HepG2 (cell line): ENCODE measurements around the gene SLC41A1. TPM values are rescaled to one million over a fixed set of nuclear protein-coding genes. Genes with fewer than 3 reads are reported as not detected.

Experiments
- ATAC-seq: fragments of 200-7000 bp; cut with Tn5 transposase; 3 replicates; pipeline ENCODE4 v1.9.1; 2020; ENCODE audit warnings: mild to moderate bottlenecking, moderate library complexity
- BruUV-seq: library from RNA; stranded (reverse); fragments of 400-500 nt; replicated peaks from 2 replicates; lab custom pipeline; 2021; lab: Mats Ljungman, UMichigan
- CTCF ChIA-PET: fragments of 300-600 bp; formaldehyde crosslinking; extraction: SDS; loops from one replicate; lab custom pipeline; 2021; ENCODE audit warnings: low total read pairs, inconsistent platforms, low intra/inter-chr PET ratio; lab: Yijun Ruan, JAX
- POLR2A ChIA-PET: fragments of 350-600 bp; sonication (Branson Sonifier 250); formaldehyde crosslinking; loops from one replicate; lab custom pipeline; 2020; ENCODE audit warnings: antibody characterized with exemption, inconsistent platforms; lab: Yijun Ruan, JAX
- DNase-seq: peaks from one replicate; pipeline ENCODE4 v3.0.0-alpha.2; 2015; ENCODE audit warnings: low spot score
- FAIRE-seq: peaks from 3 replicates; lab custom pipeline; 2011; peaks lifted over from hg19 to GRCh38; lab: Jason Lieb, UNC
- H2AFZ ChIP-seq: one replicate; pipeline ENCODE4 v1.6.1; 2011; ENCODE audit warnings: low read length, inconsistent platforms
- H3K27ac ChIP-seq: fragments of 300-600 bp; 3 replicates; pipeline ENCODE4 v1.8.0; 2011; ENCODE audit warnings: mixed run types, mild to moderate bottlenecking, mixed read lengths, low read length, inconsistent platforms; ENCODE audit not compliant: insufficient read depth; ENCODE audit errors: extremely low read length
- H3K27me3 ChIP-seq, 2 experiments: fragments of 200-600 bp in 1 of 2; 2 replicates in 1 of 2; 3 replicates in 1 of 2; pipeline versions ENCODE4 v1.6.0 to v1.8.0; 2011; ENCODE audit warnings: low read length in 2 of 2, mild to moderate bottlenecking in 2 of 2, moderate library complexity in 2 of 2, inconsistent platforms in 1 of 2; ENCODE audit not compliant: insufficient read depth in 2 of 2, control insufficient read depth in 1 of 2
- H3K36me3 ChIP-seq, 2 experiments: fragments of 200-600 bp in 1 of 2; replicated peaks in 1 of 2; 2 replicates in 1 of 2; 3 replicates in 1 of 2; pipeline versions ENCODE4 v1.5.1 to v1.8.0; 2011; ENCODE audit warnings: low read length in 2 of 2, inconsistent platforms in 1 of 2; ENCODE audit not compliant: insufficient read depth in 2 of 2, control insufficient read depth in 1 of 2
- H3K4me1 ChIP-seq: 2 replicates; pipeline ENCODE4 v1.5.1; 2012; ENCODE audit warnings: low read length, inconsistent platforms; ENCODE audit not compliant: insufficient read depth
- H3K4me2 ChIP-seq: 2 replicates; pipeline ENCODE4 v1.6.0; 2011; ENCODE audit warnings: low read depth, low read length, inconsistent platforms
- H3K4me3 ChIP-seq, 3 experiments: fragments of 200-600 bp in 1 of 3; sonication (generic), shearing (Covaris generic) in 1 of 3; replicated peaks in 1 of 3; 2 replicates each; pipeline ENCODE4 v1.5.1; 2011 to 2016; ENCODE audit warnings: low read length in 3 of 3, inconsistent platforms in 2 of 3, low read depth in 2 of 3, mild to moderate bottlenecking in 2 of 3, control low read depth in 1 of 3, mixed read lengths in 1 of 3; ENCODE audit not compliant: insufficient read depth in 1 of 3
- H3K79me2 ChIP-seq: one replicate; pipeline ENCODE4 v1.6.1; 2011; ENCODE audit warnings: low read length, inconsistent platforms; ENCODE audit not compliant: insufficient read depth
- H3K9ac ChIP-seq: 2 replicates; pipeline ENCODE4 v1.6.0; 2011; ENCODE audit warnings: mild to moderate bottlenecking, low read depth, low read length, inconsistent platforms; ENCODE audit not compliant: insufficient read depth
- H3K9me3 ChIP-seq: 2 replicates; pipeline ENCODE4 v1.5.1; 2012; ENCODE audit warnings: mild to moderate bottlenecking, low read length
- H4K20me1 ChIP-seq: 2 replicates; pipeline ENCODE4 v1.6.0; 2011; ENCODE audit warnings: inconsistent platforms, mild to moderate bottlenecking, low read length, moderate library complexity; ENCODE audit not compliant: insufficient read depth
- ADNP ChIP-seq: sonication (generic); formaldehyde crosslinking; IDR thresholded peaks from 2 replicates; pipeline ENCODE4 v1.4.0; 2020; ENCODE audit warnings: missing genetic modification reagents
- ATM ChIP-seq: fragments of 450-650 bp; IDR thresholded peaks from 2 replicates; pipeline ENCODE4 v1.7.1; 2017; ENCODE audit warnings: mild to moderate bottlenecking, borderline replicate concordance
- CSRNP1 ChIP-seq: sonication (generic); formaldehyde crosslinking; IDR thresholded peaks from 2 replicates; pipeline ENCODE4 v1.8.1; 2023; ENCODE audit warnings: mild to moderate bottlenecking, missing genetic modification reagents
- FOXC1 ChIP-seq: sonication (generic); formaldehyde crosslinking; IDR thresholded peaks from 2 replicates; pipeline ENCODE4 v1.8.0; 2022; ENCODE audit warnings: mild to moderate bottlenecking, missing genetic modification reagents, borderline replicate concordance
- MTF2 ChIP-seq: sonication (generic); formaldehyde crosslinking; IDR thresholded peaks from 2 replicates; pipeline ENCODE4 v1.5.0; 2020; ENCODE audit warnings: missing genetic modification reagents, borderline replicate concordance
- PHB2 ChIP-seq: fragments of 450-650 bp; IDR thresholded peaks from 2 replicates; pipeline ENCODE4 v1.6.1; 2018; ENCODE audit not compliant: partially characterized antibody
- PRDM10 ChIP-seq: sonication (generic); formaldehyde crosslinking; IDR thresholded peaks from 2 replicates; pipeline ENCODE4 v1.4.0; 2020; ENCODE audit warnings: low read depth, missing genetic modification reagents
- REXO4 ChIP-seq: sonication (generic); formaldehyde crosslinking; IDR thresholded peaks from 2 replicates; pipeline ENCODE4 v1.8.0; 2022; ENCODE audit warnings: missing genetic modification reagents, mild to moderate bottlenecking, borderline replicate concordance
- ZNF17 ChIP-seq: sonication (generic); formaldehyde crosslinking; IDR thresholded peaks from 2 replicates; pipeline ENCODE4 v1.5.0; 2020; ENCODE audit warnings: mild to moderate bottlenecking, missing genetic modification reagents
- ZNF350 ChIP-seq: sonication (generic); formaldehyde crosslinking; IDR thresholded peaks from 2 replicates; pipeline ENCODE4 v1.4.0; 2020; ENCODE audit warnings: mild to moderate bottlenecking, low read depth, missing genetic modification reagents, borderline replicate concordance
- ZNF441 ChIP-seq: sonication (generic); formaldehyde crosslinking; IDR thresholded peaks from 2 replicates; pipeline ENCODE4 v1.7.0; 2021; ENCODE audit warnings: missing genetic modification reagents, borderline replicate concordance
- ZNF782 ChIP-seq: sonication (generic); formaldehyde crosslinking; IDR thresholded peaks from 2 replicates; pipeline ENCODE4 v1.4.0; 2020; ENCODE audit warnings: missing genetic modification reagents, mild to moderate bottlenecking, borderline replicate concordance
- ZUFSP ChIP-seq: sonication (generic); formaldehyde crosslinking; IDR thresholded peaks from 2 replicates; pipeline ENCODE4 v1.9.0; 2021; ENCODE audit warnings: missing genetic modification reagents, mild to moderate bottlenecking, borderline replicate concordance
- WGBS: methylation state at CpG from one replicate; pipeline ENCODE4 v1.1.6; 2017; ENCODE audit warnings: low lambda C conversion rate; 5-methylcytosine and 5-hydroxymethylcytosine counted together
- in situ Hi-C: cut with HindIII; loops from 2 replicates; pipeline ENCODE4 v1.10.0; 2017; ENCODE audit warnings: low pct_unique_long_range_greater_than_20kb; ENCODE audit not compliant: extremely low pct_ligation_motif_present
- intact Hi-C: fragments of 100-400 bp; cut with micrococcal nuclease; formaldehyde crosslinking; loops from one replicate; pipeline ENCODE4 v1.10.0; 2022; ENCODE audit not compliant: unreplicated experiment
- polyA plus RNA-seq, 8 experiments: library from polyadenylated mRNA; depleted of rRNA in 3 of 8; stranded (reverse) in 7 of 8; unstranded in 1 of 8; fragments of >200 nt; fragmentation: Illumina TruSeq in 4 of 8; extraction: Trizol in 4 of 8; gene quantifications; 2 replicates each; pipeline versions ENCODE4 v1.2.1 to v1.2.3, GENCODE V29; 2011 to 2016; ENCODE audit warnings: low read depth in 4 of 8, missing spikeins in 1 of 8, mixed read lengths in 1 of 8; ENCODE audit not compliant: insufficient read depth in 1 of 8
- total RNA-seq, 5 experiments: library from RNA; depleted of rRNA; stranded (reverse); fragments of >200 nt; fragmentation: Illumina TruSeq; extraction: Trizol; gene quantifications; 2 replicates each; pipeline ENCODE4 v1.2.3, GENCODE V29; 2016; ENCODE audit warnings: low read depth in 1 of 5
- TF ChIP-seq, protein P1 (sequence below): sonication (generic); formaldehyde crosslinking; IDR thresholded peaks from 2 replicates; pipeline ENCODE4 v1.4.0; 2020; ENCODE audit warnings: mild to moderate bottlenecking, missing genetic modification reagents
- TF ChIP-seq, protein P2 (sequence below): sonication (generic); formaldehyde crosslinking; IDR thresholded peaks from 2 replicates; pipeline ENCODE4 v1.5.0; 2020; ENCODE audit warnings: mild to moderate bottlenecking, missing genetic modification reagents, borderline replicate concordance

SLC41A1 gene
- total and polyA plus RNA-seq, 2 of the 13 experiments (the other 11 are each of a cell fraction or from before 2014, with no cell fraction given) = 2.2 to 4.6 TPM

GRCh38 chr1:205813755-205814058 is 709 bp upstream of the SLC41A1 start:
- DNase-seq = no peak
- ATAC-seq = peak; percentile 8; the same call in 2 of the 3 replicates
- H3K79me2 ChIP-seq = no peaks in the 10 kb centered on the region
- no TSS peak for BruUV-seq
- no peaks in the 10 kb centered on the region for H4K20me1 ChIP-seq
- H3K9me3 ChIP-seq = no peaks in the 10 kb centered on the region
- H2AFZ ChIP-seq = no peak overlapping the region
- in situ Hi-C loops (no loop called here), intact Hi-C loops (no loop called here)
- H3K27me3 ChIP-seq = peaks cover 1 to 23% of the 10 kb centered on the region in 2 experiments; a peak in 3 of 5 replicates
- CTCF ChIA-PET = no interaction called here
- FAIRE-seq = no peak
- H3K4me3 ChIP-seq = peak overlapping the region; percentile 59 to 80 (median 76)
- peaks cover 22% of the 10 kb centered on the region for H3K4me1 ChIP-seq
- no peaks in the 10 kb centered on the region for H3K36me3 ChIP-seq
- POLR2A ChIA-PET = no interaction called here
- no peak overlapping the region for H3K9ac ChIP-seq
- H3K4me2 ChIP-seq = peak overlapping the region; percentile 92
- no peak overlapping the region for H3K27ac ChIP-seq
- WGBS = 5% methylated on average over 14 of the region's 14 CpGs
- TF ChIP-seq ATM = no peak
- TF ChIP-seq, protein P1, sequence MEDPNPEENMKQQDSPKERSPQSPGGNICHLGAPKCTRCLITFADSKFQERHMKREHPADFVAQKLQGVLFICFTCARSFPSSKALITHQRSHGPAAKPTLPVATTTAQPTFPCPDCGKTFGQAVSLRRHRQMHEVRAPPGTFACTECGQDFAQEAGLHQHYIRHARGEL (CRISPR knock-in tag) = no peak
- TF ChIP-seq PHB2 = no peak
- no peak for TF ChIP-seq PRDM10
- TF ChIP-seq ZNF441 (CRISPR knock-in tag) = no peak
- no peak for TF ChIP-seq ADNP (CRISPR knock-in tag)
- TF ChIP-seq FOXC1 = peak; percentile 40; the same call in 1 of the 2 replicates
- TF ChIP-seq ZNF350 (CRISPR knock-in tag) = 0 out of 2 replicates have a peak, but pooled peaks have one; percentile 8
- TF ChIP-seq ZNF782 = no peak
- TF ChIP-seq MTF2 (CRISPR knock-in tag) = 0 out of 2 replicates have a peak, but pooled peaks have one; percentile 65
- TF ChIP-seq ZNF17 = no peak
- TF ChIP-seq ZUFSP (CRISPR knock-in tag) = no peak
- TF ChIP-seq CSRNP1 = no peak
- TF ChIP-seq, protein P2, sequence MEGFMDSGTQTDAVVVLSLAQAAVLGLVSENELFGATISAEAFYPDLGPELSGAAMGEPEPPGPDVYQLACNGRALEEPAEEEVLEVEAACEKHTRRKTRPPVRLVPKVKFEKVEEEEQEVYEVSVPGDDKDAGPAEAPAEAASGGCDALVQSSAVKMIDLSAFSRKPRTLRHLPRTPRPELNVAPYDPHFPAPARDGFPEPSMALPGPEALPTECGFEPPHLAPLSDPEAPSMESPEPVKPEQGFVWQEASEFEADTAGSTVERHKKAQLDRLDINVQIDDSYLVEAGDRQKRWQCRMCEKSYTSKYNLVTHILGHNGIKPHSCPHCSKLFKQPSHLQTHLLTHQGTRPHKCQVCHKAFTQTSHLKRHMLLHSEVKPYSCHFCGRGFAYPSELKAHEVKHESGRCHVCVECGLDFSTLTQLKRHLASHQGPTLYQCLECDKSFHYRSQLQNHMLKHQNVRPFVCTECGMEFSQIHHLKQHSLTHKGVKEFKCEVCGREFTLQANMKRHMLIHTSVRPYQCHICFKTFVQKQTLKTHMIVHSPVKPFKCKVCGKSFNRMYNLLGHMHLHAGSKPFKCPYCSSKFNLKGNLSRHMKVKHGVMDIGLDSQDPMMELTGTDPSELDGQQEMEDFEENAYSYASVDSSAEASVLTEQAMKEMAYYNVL (CRISPR knock-in tag) = no peak
- TF ChIP-seq REXO4 (CRISPR knock-in tag) = no peak
